Activated B cell treated with CpG ODN at 0.5 μM for 24 hours (primary cell): Measurements from ENCODE around the gene ARL8A. TPM values are rescaled to one million over a fixed set of nuclear protein-coding genes. Genes with fewer than 3 reads are reported as not detected.

Experiments used
- ATAC-seq: fragments of 200-7000 bp; cut with Tn5 transposase; one replicate; pipeline ENCODE4 v1.10.0; 2021; ENCODE audit warnings: low read depth, mild to moderate bottlenecking, moderate library complexity
- CTCF ChIA-PET: fragments of 350-600 bp; sonication (Branson Sonifier 250); formaldehyde crosslinking; loops from one replicate; lab custom pipeline; 2021; ENCODE audit warnings: antibody characterized with exemption; lab: Charles Lee
- POLR2A ChIA-PET: fragments of 350-600 bp; sonication (Branson Sonifier 250); formaldehyde crosslinking; loops from one replicate; lab custom pipeline; 2021; ENCODE audit warnings: antibody characterized with exemption; lab: Charles Lee
- DNase-seq: peaks from one replicate; pipeline ENCODE4 v3.0.0; 2022
- H3K27ac Mint-ChIP-seq: one replicate; pipeline ENCODE4 v1.8.0; 2020; ENCODE audit warnings: mixed read lengths
- H3K27me3 Mint-ChIP-seq: one replicate; pipeline ENCODE4 v1.8.0; 2021; ENCODE audit warnings: mixed read lengths
- H3K36me3 Mint-ChIP-seq: one replicate; pipeline ENCODE4 v1.8.0; 2021; ENCODE audit warnings: low read depth, mixed read lengths
- H3K4me1 Mint-ChIP-seq: one replicate; pipeline ENCODE4 v1.8.0; 2021; ENCODE audit warnings: mixed read lengths
- H3K4me3 Mint-ChIP-seq: one replicate; pipeline ENCODE4 v1.8.0; 2020; ENCODE audit warnings: mild to moderate bottlenecking, mixed read lengths
- H3K9me3 Mint-ChIP-seq: one replicate; pipeline ENCODE4 v1.8.0; 2020; ENCODE audit warnings: mixed read lengths
- intact Hi-C: fragments of 100-400 bp; cut with micrococcal nuclease; formaldehyde crosslinking; loops from one replicate; pipeline ENCODE4 v1.15.1; 2024
- total RNA-seq: library from RNA; stranded (reverse); gene quantifications from 2 replicates; pipeline ENCODE4 v1.2.3, GENCODE V29; 2022
- TF ChIP-seq, protein P1 (sequence below): fragments of 200-600 bp; IDR thresholded peaks from one replicate; pipeline ENCODE4 v1.8.0; 2022; ENCODE audit warnings: antibody characterized with exemption, mild to moderate bottlenecking

The ARL8A gene
- total RNA-seq, 1 donor from 2014 or later, result 58.0 TPM

- DNase-seq, result no peak
- no peaks in the 10 kb centered on the region for H3K4me1 Mint-ChIP-seq
- peaks cover 11% of the 10 kb centered on the region for H3K27me3 Mint-ChIP-seq
- TF ChIP-seq, protein P1, sequence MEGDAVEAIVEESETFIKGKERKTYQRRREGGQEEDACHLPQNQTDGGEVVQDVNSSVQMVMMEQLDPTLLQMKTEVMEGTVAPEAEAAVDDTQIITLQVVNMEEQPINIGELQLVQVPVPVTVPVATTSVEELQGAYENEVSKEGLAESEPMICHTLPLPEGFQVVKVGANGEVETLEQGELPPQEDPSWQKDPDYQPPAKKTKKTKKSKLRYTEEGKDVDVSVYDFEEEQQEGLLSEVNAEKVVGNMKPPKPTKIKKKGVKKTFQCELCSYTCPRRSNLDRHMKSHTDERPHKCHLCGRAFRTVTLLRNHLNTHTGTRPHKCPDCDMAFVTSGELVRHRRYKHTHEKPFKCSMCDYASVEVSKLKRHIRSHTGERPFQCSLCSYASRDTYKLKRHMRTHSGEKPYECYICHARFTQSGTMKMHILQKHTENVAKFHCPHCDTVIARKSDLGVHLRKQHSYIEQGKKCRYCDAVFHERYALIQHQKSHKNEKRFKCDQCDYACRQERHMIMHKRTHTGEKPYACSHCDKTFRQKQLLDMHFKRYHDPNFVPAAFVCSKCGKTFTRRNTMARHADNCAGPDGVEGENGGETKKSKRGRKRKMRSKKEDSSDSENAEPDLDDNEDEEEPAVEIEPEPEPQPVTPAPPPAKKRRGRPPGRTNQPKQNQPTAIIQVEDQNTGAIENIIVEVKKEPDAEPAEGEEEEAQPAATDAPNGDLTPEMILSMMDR, result no peak
- ChIA-PET CTCF (no interaction called here), POLR2A (no interaction called here)
- H3K9me3 Mint-ChIP-seq, result no peaks in the 10 kb centered on the region
- H3K27ac Mint-ChIP-seq, result no peak overlapping the region
- no peak for ATAC-seq
- intact Hi-C loops, result no loop called here
- H3K36me3 Mint-ChIP-seq, result no peaks in the 10 kb centered on the region
- no peak overlapping the region for H3K4me3 Mint-ChIP-seq
Measured at GRCh38 chr1:202093858-202094257, 50.7 kb downstream of the ARL8A start.

DNA sequence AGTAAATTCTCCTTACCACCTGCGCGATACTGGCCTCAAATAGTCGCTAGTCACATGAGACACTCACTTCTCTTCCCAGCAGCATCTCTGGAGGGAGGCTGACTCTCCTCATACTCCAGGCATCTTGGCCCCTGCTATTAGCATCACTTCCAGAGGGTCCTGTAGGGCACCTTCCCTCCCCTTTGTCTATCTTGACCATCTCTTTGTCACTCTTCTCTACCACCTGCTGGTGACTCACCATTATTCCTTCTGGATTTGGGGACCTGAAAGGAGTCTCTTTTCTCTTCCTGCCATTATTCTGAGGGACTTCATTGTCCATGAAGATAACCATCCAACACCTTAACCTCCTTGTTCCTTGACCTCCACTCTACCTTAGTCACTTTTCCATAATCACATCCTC lies 53.5 kb downstream of the ARL8A start:
- H3K4me3 Mint-ChIP-seq, result no peak overlapping the region
- no peaks in the 10 kb centered on the region for H3K9me3 Mint-ChIP-seq
- H3K27ac Mint-ChIP-seq, result no peak overlapping the region
- ATAC-seq, result no peak
- DNase-seq, result no peak
- H3K4me1 Mint-ChIP-seq, result no peaks in the 10 kb centered on the region
- TF ChIP-seq, protein P1, result no peak
- peaks cover 11% of the 10 kb centered on the region for H3K27me3 Mint-ChIP-seq
- CTCF ChIA-PET, result interaction anchor here (0.6 kb wide), 1 partner anchor 12 kb away, joined by 3 read pairs; no protein-coding TSS in a partner anchor
- POLR2A ChIA-PET, result no interaction called here
- H3K36me3 Mint-ChIP-seq, result no peaks in the 10 kb centered on the region
- intact Hi-C loops, result no loop called here

- no peaks in the 10 kb centered on the region for H3K4me1 Mint-ChIP-seq
- TF ChIP-seq, protein P1, result no peak
- H3K4me3 Mint-ChIP-seq, result no peak overlapping the region
- H3K27me3 Mint-ChIP-seq, result peaks cover 3% of the 10 kb centered on the region
- ChIA-PET POLR2A (no interaction called here), CTCF (no interaction called here)
- DNase-seq (no peak), ATAC-seq (no peak)
- no peaks in the 10 kb centered on the region for H3K36me3 Mint-ChIP-seq
- intact Hi-C loops, result no loop called here
- H3K27ac Mint-ChIP-seq, result no peak overlapping the region
- no peaks in the 10 kb centered on the region for H3K9me3 Mint-ChIP-seq
Measured at GRCh38 chr1:202088206-202088605, 56.3 kb downstream of the ARL8A start.

GRCh38 chr1:202086579-202087350 lies 57.8 kb downstream of the ARL8A start:
- TF ChIP-seq, protein P1, result no peak
- ATAC-seq (no peak), DNase-seq (no peak)
- H3K27ac Mint-ChIP-seq, result no peak overlapping the region
- no peaks in the 10 kb centered on the region for H3K36me3 Mint-ChIP-seq
- H3K9me3 Mint-ChIP-seq, result no peaks in the 10 kb centered on the region
- ChIA-PET CTCF (interaction anchor here (0.6 kb wide), 1 partner anchor 62 kb away, joined by 3 read pairs; no protein-coding TSS in a partner anchor), POLR2A (no interaction called here)
- no peaks in the 10 kb centered on the region for H3K4me1 Mint-ChIP-seq
- intact Hi-C loops, result no loop called here
- no peaks in the 10 kb centered on the region for H3K27me3 Mint-ChIP-seq
- H3K4me3 Mint-ChIP-seq, result no peak overlapping the region

GRCh38 chr1:202085682-202086373 lies 58.7 kb downstream of the ARL8A start:
- H3K27ac Mint-ChIP-seq, result no peak overlapping the region
- ChIA-PET POLR2A (no interaction called here), CTCF (no interaction called here)
- TF ChIP-seq, protein P1, result no peak
- intact Hi-C loops, result no loop called here
- no peak overlapping the region for H3K4me3 Mint-ChIP-seq
- DNase-seq (no peak), ATAC-seq (no peak)
- no peaks in the 10 kb centered on the region for H3K27me3 Mint-ChIP-seq
- no peaks in the 10 kb centered on the region for H3K4me1 Mint-ChIP-seq
- H3K9me3 Mint-ChIP-seq, result no peaks in the 10 kb centered on the region
- no peaks in the 10 kb centered on the region for H3K36me3 Mint-ChIP-seq
